Loucy (cell line): ENCODE data around the gene GABRA6.

Experiments used
- CTCF ChIP-seq: fragments of 200-600 bp; sonication (generic); conservative IDR thresholded peaks from 2 replicates; pipeline ENCODE4 v1.5.1; 2014; ENCODE audit warnings: mild to moderate bottlenecking, antibody characterized with exemption, low read length
- EZH2phosphoT487 ChIP-seq: fragments of 200-600 bp; IDR thresholded peaks from 2 replicates; pipeline ENCODE4 v1.6.1; 2018; ENCODE audit warnings: antibody characterized with exemption, mild to moderate bottlenecking, moderate library complexity, borderline replicate concordance

GRCh38 chr5:161663431-161663830 is 22.1 kb upstream of the GABRA6 start:
- no peak for TF ChIP-seq EZH2phosphoT487
- TF ChIP-seq CTCF, result no peak
